ENCODE data around the gene PSEN1.

PSEN1 gene

GRCh38 chr14:73249108-73249507, 112.8 kb downstream of the PSEN1 start:
- Histone ChIP-seq H3K9ac (ENCODE audit: low read depth, low read length) (no peak overlapping the region), H3K27me3 (ENCODE audit: insufficient read depth, low read length) (peaks cover 5% of the 10 kb centered on the region; the same call in 1 of the 2 replicates), H3K4me3 (ENCODE audit: low read length) (no peak overlapping the region), H3K27ac (ENCODE audit: low read depth, low read length) (no peak overlapping the region), H3K36me3 (ENCODE audit: insufficient read depth, low read length) (no peaks in the 10 kb centered on the region), H3K9me3 (ENCODE audit: insufficient read depth, low read depth, low read length) (no peaks in the 10 kb centered on the region), H3K4me1 (ENCODE audit: insufficient read depth, low read length) (no peaks in the 10 kb centered on the region; the same call in 1 of the 2 replicates)
- WGBS, result 91% methylated on average over 1 of the region's 1 CpG

- no peaks in the 10 kb centered on the region; the same call in 1 of the 2 replicates for H3K4me1 ChIP-seq (ENCODE audit: insufficient read depth, low read length)
- no peak overlapping the region for H3K27ac ChIP-seq (ENCODE audit: low read depth, low read length)
- H3K27me3 ChIP-seq (ENCODE audit: insufficient read depth, low read length), result peaks cover 5% of the 10 kb centered on the region; the same call in 1 of the 2 replicates
Observed at GRCh38 chr14:73249564-73250316, 113.4 kb downstream of the PSEN1 start.

DNA sequence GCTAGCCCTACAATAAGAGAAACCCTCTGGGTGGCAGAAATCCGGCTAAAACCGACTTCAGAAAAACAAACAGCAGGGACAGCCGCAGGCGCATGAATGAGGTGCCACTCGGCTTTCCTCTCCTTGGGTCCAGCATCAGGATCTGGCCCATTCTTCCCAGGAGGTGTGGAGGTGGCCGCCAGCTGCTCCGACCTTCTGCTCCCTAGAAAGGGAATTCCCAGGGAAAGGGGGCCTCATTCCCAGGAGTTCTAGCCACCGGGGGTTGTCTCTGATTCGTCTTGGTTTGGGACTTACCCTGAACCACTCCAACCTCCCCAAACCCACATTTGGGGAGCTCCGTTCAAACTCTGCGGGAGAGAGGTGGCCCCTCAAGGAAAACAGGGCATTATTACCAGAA, 114.0 kb downstream of the PSEN1 start:
- Histone ChIP-seq H3K9me3 (ENCODE audit: insufficient read depth, low read depth, low read length) (no peaks in the 10 kb centered on the region), H3K4me1 (ENCODE audit: insufficient read depth, low read length) (no peaks in the 10 kb centered on the region), H3K36me3 (ENCODE audit: insufficient read depth, low read length) (peaks cover 2% of the 10 kb centered on the region; the same call in 1 of the 2 replicates), H3K4me3 (ENCODE audit: low read length) (no peak overlapping the region), H3K9ac (ENCODE audit: low read depth, low read length) (no peak overlapping the region), H3K27ac (ENCODE audit: low read depth, low read length) (no peak overlapping the region), H3K27me3 (ENCODE audit: insufficient read depth, low read length) (peaks cover 4% of the 10 kb centered on the region; the same call in 1 of the 2 replicates)
- WGBS, result 90% methylated on average over 11 of the region's 11 CpGs

More at GRCh38 chr14:73249564-73250316, 113.4 kb downstream of the PSEN1 start:
- H3K9ac ChIP-seq (ENCODE audit: low read depth, low read length), result no peak overlapping the region
- WGBS, result 90% methylated on average over 12 of the region's 13 CpGs
- H3K4me3 ChIP-seq (ENCODE audit: low read length), result no peak overlapping the region
- no peaks in the 10 kb centered on the region for H3K36me3 ChIP-seq (ENCODE audit: insufficient read depth, low read length)
- no peaks in the 10 kb centered on the region for H3K9me3 ChIP-seq (ENCODE audit: insufficient read depth, low read depth, low read length)

DNA sequence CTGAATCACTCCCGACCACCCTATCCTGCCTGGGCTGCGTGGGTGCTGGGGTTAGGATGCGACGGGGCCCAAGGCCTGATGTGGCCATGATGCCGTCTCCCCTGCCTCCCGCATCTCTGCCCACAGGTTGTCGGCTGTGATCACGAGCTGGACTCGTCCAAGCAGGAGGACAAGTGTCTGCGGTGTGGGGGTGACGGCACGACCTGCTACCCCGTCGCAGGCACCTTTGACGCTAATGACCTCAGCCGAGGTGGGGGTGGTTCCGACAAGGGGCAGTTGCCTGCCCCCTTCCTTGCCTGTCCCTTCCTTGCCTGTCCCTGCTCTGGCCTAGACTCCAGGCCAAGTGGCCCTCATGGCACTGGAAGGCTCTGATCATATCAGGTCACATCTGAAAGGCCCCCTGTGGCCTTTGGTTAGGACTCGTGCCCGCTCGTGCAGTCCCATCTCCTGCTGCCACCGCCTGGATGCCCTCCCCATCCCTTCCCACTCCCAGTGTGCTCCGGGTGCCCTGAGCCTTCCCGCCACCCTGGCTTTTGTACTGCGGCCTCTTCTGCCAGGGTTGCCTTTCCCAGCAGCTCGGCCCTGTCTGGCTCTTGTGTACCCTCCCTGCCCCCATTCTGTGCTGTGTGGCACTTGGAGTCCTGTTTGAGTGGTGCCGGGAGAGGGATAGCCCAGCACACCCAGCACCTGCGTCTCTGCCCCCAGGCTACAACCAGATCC, 114.6 kb downstream of the PSEN1 start:
- Histone ChIP-seq H3K27ac (ENCODE audit: low read depth, low read length) (no peak overlapping the region), H3K9me3 (ENCODE audit: insufficient read depth, low read depth, low read length) (no peaks in the 10 kb centered on the region), H3K27me3 (ENCODE audit: insufficient read depth, low read length) (no peaks in the 10 kb centered on the region), H3K36me3 (ENCODE audit: insufficient read depth, low read length) (peaks cover 2% of the 10 kb centered on the region; the same call in 1 of the 2 replicates), H3K9ac (ENCODE audit: low read depth, low read length) (no peak overlapping the region), H3K4me1 (ENCODE audit: insufficient read depth, low read length) (no peaks in the 10 kb centered on the region), H3K4me3 (ENCODE audit: low read length) (no peak overlapping the region)
- 93% methylated on average over 27 of the region's 27 CpGs for WGBS

- Histone ChIP-seq H3K9me3 (ENCODE audit: insufficient read depth, low read depth, low read length) (no peaks in the 10 kb centered on the region), H3K27ac (ENCODE audit: low read depth, low read length) (no peak overlapping the region), H3K27me3 (ENCODE audit: insufficient read depth, low read length) (no peaks in the 10 kb centered on the region), H3K36me3 (ENCODE audit: insufficient read depth, low read length) (peaks cover 2% of the 10 kb centered on the region; the same call in 1 of the 2 replicates), H3K9ac (ENCODE audit: low read depth, low read length) (no peak overlapping the region), H3K4me1 (ENCODE audit: insufficient read depth, low read length) (no peaks in the 10 kb centered on the region), H3K4me3 (ENCODE audit: low read length) (no peak overlapping the region)
- 96% methylated on average over 30 of the region's 30 CpGs for WGBS
Observed at GRCh38 chr14:73251516-73252215, 115.4 kb downstream of the PSEN1 start.

DNA sequence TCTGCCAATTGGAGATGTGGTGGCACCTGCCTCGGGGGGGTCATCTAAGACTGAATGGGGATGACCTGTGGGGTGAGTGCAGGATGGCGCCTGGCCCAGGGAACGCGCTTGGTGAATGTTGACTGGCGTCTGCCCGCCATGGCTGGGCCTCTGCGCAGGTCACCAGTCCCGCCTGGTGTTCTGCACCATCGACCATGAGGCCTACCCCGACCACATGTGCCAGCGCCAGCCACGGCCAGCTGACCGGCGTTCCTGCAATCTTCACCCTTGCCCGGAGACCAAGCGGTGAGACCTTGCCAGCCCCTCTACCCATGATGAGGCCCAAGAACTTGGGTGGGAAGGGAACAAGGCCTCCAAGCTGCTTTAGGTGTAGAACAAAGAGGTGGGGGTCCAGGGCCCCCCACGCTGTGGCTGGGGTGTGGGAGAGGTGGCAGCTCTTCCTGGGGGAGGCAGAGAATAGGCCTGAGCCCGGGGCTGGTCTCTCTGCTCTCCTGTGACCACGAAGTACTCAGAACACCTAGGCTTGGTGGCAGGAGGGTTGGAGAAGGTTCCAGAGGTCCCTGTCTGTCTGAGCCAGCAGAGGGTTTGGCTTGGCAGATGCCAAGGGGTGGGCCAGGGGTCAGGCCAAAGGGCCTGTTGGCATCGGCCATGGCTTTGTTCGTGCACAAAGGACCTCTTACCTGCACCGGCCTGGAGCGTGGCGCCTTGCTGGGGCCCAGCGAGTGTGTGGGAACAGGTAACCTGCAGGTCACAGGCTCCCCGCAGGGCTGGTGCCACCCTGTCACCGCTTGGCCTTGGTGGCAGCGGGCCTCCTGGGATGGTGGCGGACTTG, 116.4 kb downstream of the PSEN1 start:
- Histone ChIP-seq H3K4me1 (ENCODE audit: insufficient read depth, low read length) (no peaks in the 10 kb centered on the region), H3K36me3 (ENCODE audit: insufficient read depth, low read length) (peaks cover 2% of the 10 kb centered on the region; the same call in 1 of the 2 replicates), H3K27ac (ENCODE audit: low read depth, low read length) (no peak overlapping the region), H3K9me3 (ENCODE audit: insufficient read depth, low read depth, low read length) (no peaks in the 10 kb centered on the region), H3K27me3 (ENCODE audit: insufficient read depth, low read length) (no peaks in the 10 kb centered on the region), H3K4me3 (ENCODE audit: low read length) (no peak overlapping the region), H3K9ac (ENCODE audit: low read depth, low read length) (no peak overlapping the region)
- WGBS, result 92% methylated on average over 29 of the region's 29 CpGs

GRCh38 chr14:73253323-73253610, 117.0 kb downstream of the PSEN1 start:
- Histone ChIP-seq H3K4me1 (ENCODE audit: insufficient read depth, low read length) (no peaks in the 10 kb centered on the region), H3K36me3 (ENCODE audit: insufficient read depth, low read length) (peaks cover 2% of the 10 kb centered on the region; the same call in 1 of the 2 replicates), H3K4me3 (ENCODE audit: low read length) (no peak overlapping the region), H3K27me3 (ENCODE audit: insufficient read depth, low read length) (no peaks in the 10 kb centered on the region), H3K27ac (ENCODE audit: low read depth, low read length) (no peak overlapping the region), H3K9ac (ENCODE audit: low read depth, low read length) (no peak overlapping the region), H3K9me3 (ENCODE audit: insufficient read depth, low read depth, low read length) (no peaks in the 10 kb centered on the region)
- 92% methylated on average over 10 of the region's 10 CpGs for WGBS

- no peaks in the 10 kb centered on the region for H3K27me3 ChIP-seq (ENCODE audit: insufficient read depth, low read length)
- no peak overlapping the region for H3K4me3 ChIP-seq (ENCODE audit: low read length)
- H3K27ac ChIP-seq (ENCODE audit: low read depth, low read length), result no peak overlapping the region
- H3K4me1 ChIP-seq (ENCODE audit: insufficient read depth, low read length), result no peaks in the 10 kb centered on the region
- H3K9ac ChIP-seq (ENCODE audit: low read depth, low read length), result no peak overlapping the region
- no peaks in the 10 kb centered on the region for H3K9me3 ChIP-seq (ENCODE audit: insufficient read depth, low read depth, low read length)
- WGBS, result 90% methylated on average over 12 of the region's 12 CpGs
- peaks cover 2% of the 10 kb centered on the region; the same call in 1 of the 2 replicates for H3K36me3 ChIP-seq (ENCODE audit: insufficient read depth, low read length)
Observed at GRCh38 chr14:73253721-73254120, 117.4 kb downstream of the PSEN1 start.

DNA sequence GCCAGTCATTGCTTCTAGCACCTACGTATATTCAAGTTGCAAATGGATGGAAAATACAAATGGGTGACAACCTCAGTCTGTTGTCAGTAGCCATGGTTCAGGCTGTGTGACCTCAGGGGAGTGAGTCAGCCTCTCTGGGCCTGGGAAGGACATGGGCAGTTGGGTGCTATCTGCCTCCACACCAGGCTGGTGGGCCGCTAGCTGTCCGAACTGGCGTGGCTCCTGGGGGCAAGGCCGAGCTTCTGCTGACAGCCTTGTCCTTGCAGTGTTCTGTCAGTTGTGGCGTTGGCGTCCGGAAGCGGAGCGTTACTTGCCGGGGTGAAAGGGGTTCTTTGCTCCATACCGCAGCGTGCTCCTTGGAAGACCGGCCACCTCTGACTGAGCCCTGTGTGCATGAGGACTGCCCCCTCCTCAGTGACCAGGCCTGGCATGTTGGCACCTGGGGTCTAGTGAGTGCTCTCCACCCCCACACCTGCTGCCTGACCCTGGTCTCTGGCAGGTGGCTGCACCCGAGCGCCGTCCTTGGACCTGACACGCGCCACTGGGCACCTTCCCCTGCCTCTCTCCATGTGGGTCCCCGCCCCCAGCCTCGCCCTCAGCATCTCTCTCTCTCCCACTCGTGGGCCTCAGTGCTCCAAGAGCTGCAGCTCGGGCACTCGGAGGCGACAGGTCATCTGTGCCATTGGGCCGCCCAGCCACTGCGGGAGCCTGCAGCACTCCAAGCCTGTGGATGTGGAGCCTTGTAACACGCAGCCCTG, 118.1 kb downstream of the PSEN1 start:
- H3K27me3 ChIP-seq (ENCODE audit: insufficient read depth, low read length), result no peaks in the 10 kb centered on the region
- H3K27ac ChIP-seq (ENCODE audit: low read depth, low read length), result no peak overlapping the region
- no peak overlapping the region for H3K4me3 ChIP-seq (ENCODE audit: low read length)
- whole genome bisulfite sequencing, result 93% methylated on average over 28 of the region's 28 CpGs
- H3K9me3 ChIP-seq (ENCODE audit: insufficient read depth, low read depth, low read length), result no peaks in the 10 kb centered on the region
- H3K9ac ChIP-seq (ENCODE audit: low read depth, low read length), result no peak overlapping the region
- H3K4me1 ChIP-seq (ENCODE audit: insufficient read depth, low read length), result no peaks in the 10 kb centered on the region
- peaks cover 2% of the 10 kb centered on the region; the same call in 1 of the 2 replicates for H3K36me3 ChIP-seq (ENCODE audit: insufficient read depth, low read length)

DNA sequence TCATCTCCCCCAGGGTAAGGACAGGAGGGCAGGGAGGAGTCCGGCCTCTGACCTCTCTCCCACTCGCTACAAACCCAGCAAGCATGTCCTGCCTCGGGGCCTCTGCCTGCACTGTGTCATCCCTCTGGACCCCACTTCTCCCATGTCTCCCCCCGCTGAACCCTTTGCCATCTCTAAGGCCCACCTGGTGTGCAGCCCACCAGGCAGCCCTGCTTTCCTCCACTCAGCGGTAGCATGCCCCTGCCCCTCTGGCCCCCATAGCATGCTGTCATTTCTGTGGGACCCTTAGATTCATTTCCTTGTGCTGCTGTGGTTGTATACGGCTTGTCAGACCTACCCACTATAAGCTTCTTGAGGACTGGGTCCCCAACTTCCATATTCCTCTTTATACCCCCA, 118.7 kb downstream of the PSEN1 start:
- H3K27ac ChIP-seq (ENCODE audit: low read depth, low read length), result no peak overlapping the region
- H3K4me3 ChIP-seq (ENCODE audit: low read length), result no peak overlapping the region
- no peaks in the 10 kb centered on the region for H3K9me3 ChIP-seq (ENCODE audit: insufficient read depth, low read depth, low read length)
- WGBS, result 93% methylated on average over 6 of the region's 6 CpGs
- no peaks in the 10 kb centered on the region for H3K27me3 ChIP-seq (ENCODE audit: insufficient read depth, low read length)
- no peak overlapping the region for H3K9ac ChIP-seq (ENCODE audit: low read depth, low read length)
- peaks cover 5% of the 10 kb centered on the region; the same call in 1 of the 2 replicates for H3K36me3 ChIP-seq (ENCODE audit: insufficient read depth, low read length)
- H3K4me1 ChIP-seq (ENCODE audit: insufficient read depth, low read length), result no peaks in the 10 kb centered on the region
